Esophagus (tissue), 2 donors: ENCODE data around the gene IFNAR1. TPM values are rescaled to one million over a fixed set of nuclear protein-coding genes. Genes with fewer than 3 reads are reported as not detected.
"Not testable (repeated sequence)": the region's sequence is repeated elsewhere in the genome, so short reads cannot be mapped to it uniquely, and the experiment has no call there.

Experiments used
- H3K27ac ChIP-seq, 2 donors: one replicate each; pipeline ENCODE4 v1.5.1; 2013; ENCODE audit warnings: low read depth in 2 of 2, mild to moderate bottlenecking in 2 of 2, inconsistent platforms in 1 of 2, low read length in 1 of 2, moderate library complexity in 1 of 2
- H3K27me3 ChIP-seq, 2 donors: one replicate each; pipeline ENCODE4 v1.6.1; 2013; ENCODE audit warnings: low read length in 2 of 2, control low read depth in 1 of 2, mild to moderate bottlenecking in 1 of 2; ENCODE audit not compliant: insufficient read depth in 2 of 2, control insufficient read depth in 1 of 2
- H3K36me3 ChIP-seq, 2 donors: one replicate each; pipeline ENCODE4 v1.6.1; 2013; ENCODE audit warnings: low read length in 1 of 2; ENCODE audit not compliant: control insufficient read depth in 2 of 2, insufficient read depth in 2 of 2
- H3K4me1 ChIP-seq, 2 donors: one replicate each; pipeline ENCODE4 v1.6.1; 2013; ENCODE audit warnings: low read length in 1 of 2; ENCODE audit not compliant: control insufficient read depth in 2 of 2, insufficient read depth in 2 of 2
- H3K4me3 ChIP-seq, 2 donors: one replicate each; pipeline ENCODE4 v1.5.1; 2013; ENCODE audit warnings: low read length in 2 of 2, mild to moderate bottlenecking in 2 of 2, low read depth in 1 of 2, moderate library complexity in 1 of 2
- H3K9me3 ChIP-seq, 2 donors: one replicate each; pipeline ENCODE4 v1.6.1; 2013; ENCODE audit warnings: mild to moderate bottlenecking in 2 of 2, low read depth in 1 of 2, low read length in 1 of 2, moderate library complexity in 1 of 2; ENCODE audit not compliant: control insufficient read depth in 2 of 2, insufficient read depth in 1 of 2
- WGBS, 2 donors: extraction: QIAGEN DNeasy Blood & Tissue Kit; methylation state at CpG; one replicate each; pipeline ENCODE4 v1.1.7; 2013; 5-methylcytosine and 5-hydroxymethylcytosine counted together
- polyA plus RNA-seq, 2 donors: library from polyadenylated mRNA; stranded (reverse); fragments of 200-250 nt; gene quantifications; one replicate each; pipeline ENCODE4 v1.2.3, GENCODE V29; 2013
- donor health status: healthy with polysubstance abuse.
- donor health status: Bipolar disorder and iron deficiency.

IFNAR1 gene
- polyA plus RNA-seq, 2 donors: 9.0 to 14.1 TPM

DNA sequence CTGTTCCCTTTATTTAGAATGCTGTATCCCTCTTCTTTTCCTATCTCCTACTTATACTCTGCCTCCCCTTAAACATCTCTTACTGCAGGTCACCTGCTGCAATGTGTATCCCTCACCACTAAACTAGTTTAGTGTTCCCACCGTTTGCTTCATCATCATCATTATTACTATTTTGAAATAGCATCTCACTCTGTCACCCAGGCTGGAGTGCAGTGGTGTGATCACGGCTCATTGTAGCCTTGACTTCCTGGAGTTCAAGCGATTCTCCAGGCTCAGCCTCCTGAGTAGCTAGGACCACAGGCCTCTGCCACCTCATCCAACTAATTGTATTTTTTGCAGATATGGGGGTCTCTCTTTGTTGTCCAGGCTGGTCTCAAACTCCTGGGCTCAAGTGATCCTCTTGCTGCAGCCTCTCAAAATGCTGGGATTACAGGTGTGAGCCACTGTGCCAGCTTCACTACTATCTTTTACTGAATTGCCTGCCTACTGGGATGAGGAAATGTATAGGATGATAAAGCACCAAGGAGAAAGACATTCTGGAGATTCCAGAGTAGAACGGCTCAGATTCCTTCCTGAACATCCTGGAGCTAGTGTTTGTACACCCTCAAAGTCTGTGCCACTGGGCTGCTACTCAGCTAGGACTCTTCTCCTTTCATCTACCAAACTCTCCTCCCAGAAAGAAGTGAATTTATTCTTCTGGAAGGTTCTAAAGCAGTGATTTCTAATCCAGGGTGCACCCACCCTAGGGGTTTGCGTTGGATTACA lies 8.6 kb upstream of the IFNAR1 start:
- no peaks in the 10 kb centered on the region for H3K9me3 ChIP-seq
- H3K36me3 ChIP-seq: no peaks in the 10 kb centered on the region
- no peaks in the 10 kb centered on the region for H3K27me3 ChIP-seq
- H3K27ac ChIP-seq: no peak overlapping the region
- H3K4me3 ChIP-seq: no peak overlapping the region
- WGBS, 2 donors: 75 to 79% methylated on average over 5 of the region's 5 CpGs
- H3K4me1 ChIP-seq: no peaks in the 10 kb centered on the region

GRCh38 chr21:33317145-33317544 lies 7.6 kb upstream of the IFNAR1 start:
- no peaks in the 10 kb centered on the region for H3K4me1 ChIP-seq
- WGBS, 2 donors: 50 to 53% methylated on average over 6 of the region's 6 CpGs
- no peaks in the 10 kb centered on the region for H3K36me3 ChIP-seq
- no peak overlapping the region for H3K4me3 ChIP-seq
- H3K9me3 ChIP-seq: no peaks in the 10 kb centered on the region
- H3K27ac ChIP-seq: no peak overlapping the region
- no peaks in the 10 kb centered on the region for H3K27me3 ChIP-seq

- WGBS, 2 donors: 85% methylated on average over 14 of the region's 14 CpGs
- H3K4me1 ChIP-seq: no peaks in the 10 kb centered on the region
- H3K9me3 ChIP-seq: no peaks in the 10 kb centered on the region
- no peaks in the 10 kb centered on the region for H3K27me3 ChIP-seq
- no peaks in the 10 kb centered on the region for H3K36me3 ChIP-seq
- no peak overlapping the region for H3K4me3 ChIP-seq
- no peak overlapping the region for H3K27ac ChIP-seq
These were observed 6.8 kb upstream of the IFNAR1 start for GRCh38 chr21:33317786-33318486.

GRCh38 chr21:33321005-33321404 lies 3.8 kb upstream of the IFNAR1 start:
- not testable (repeated sequence) for H3K27ac ChIP-seq, H3K4me1 ChIP-seq, H3K9me3 ChIP-seq, H3K36me3 ChIP-seq, H3K4me3 ChIP-seq, H3K27me3 ChIP-seq
- WGBS, 2 donors: 82 to 83% methylated on average over 17 of the region's 17 CpGs

DNA sequence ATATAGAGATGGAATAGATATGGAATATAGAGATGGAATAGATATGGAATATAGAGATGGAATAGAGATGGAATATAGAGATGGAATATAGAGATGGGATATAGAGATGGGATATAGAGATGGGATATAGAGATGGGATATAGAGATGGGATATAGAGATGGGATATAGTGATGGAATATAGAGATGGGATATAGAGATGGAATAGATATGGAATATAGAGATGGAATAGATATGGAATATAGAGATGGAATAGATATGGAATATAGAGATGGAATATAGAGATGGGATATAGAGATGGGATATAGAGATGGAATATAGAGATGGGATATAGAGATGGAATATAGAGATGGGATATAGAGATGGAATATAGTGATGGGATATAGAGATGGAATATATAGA lies 1.2 kb upstream of the IFNAR1 start:
- H3K36me3 ChIP-seq, H3K4me1 ChIP-seq, H3K27ac ChIP-seq, H3K4me3 ChIP-seq, H3K27me3 ChIP-seq, H3K9me3 ChIP-seq: not testable (repeated sequence)

GRCh38 chr21:33325222-33326067 lies 675 bp downstream of the IFNAR1 start:
- no peaks in the 10 kb centered on the region for H3K36me3 ChIP-seq

DNA sequence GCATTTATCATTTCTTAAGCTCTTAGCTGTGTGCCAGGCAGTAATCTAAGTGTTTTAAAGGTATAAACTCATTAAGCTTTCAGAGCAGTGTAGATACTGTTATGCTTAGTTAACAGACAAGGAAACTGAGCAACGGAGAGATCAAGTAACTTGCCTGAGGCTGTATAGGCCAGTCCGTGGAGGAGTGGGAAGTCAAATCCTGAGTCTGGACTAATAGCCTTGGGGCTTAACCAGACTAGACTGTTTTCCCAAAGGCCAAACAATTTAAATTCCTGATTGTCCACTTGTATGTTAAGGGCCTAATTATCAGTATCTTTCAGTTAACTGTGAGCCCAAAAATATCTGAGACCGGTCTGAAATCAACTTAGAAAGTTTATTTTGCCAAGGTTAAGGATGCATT lies 2.6 kb downstream of the IFNAR1 start:
- no peaks in the 10 kb centered on the region for H3K9me3 ChIP-seq
- peaks cover 7% of the 10 kb centered on the region in 2 donors for H3K4me1 ChIP-seq
- 74 to 76% methylated on average over 3 of the region's 3 CpGs for WGBS, 2 donors
- no peak overlapping the region for H3K4me3 ChIP-seq
- H3K27ac ChIP-seq: no peak overlapping the region
- H3K36me3 ChIP-seq: peaks cover 0 to 8% of the 10 kb centered on the region in 2 donors
- no peaks in the 10 kb centered on the region for H3K27me3 ChIP-seq

More at GRCh38 chr21:33325222-33326067, 675 bp downstream of the IFNAR1 start:
- H3K4me3 ChIP-seq: peak overlapping the region; percentile 90 to 94
- no peaks in the 10 kb centered on the region for H3K27me3 ChIP-seq
- no peaks in the 10 kb centered on the region for H3K9me3 ChIP-seq
- WGBS, 2 donors: 0% methylated on average over 28 of the region's 28 CpGs
- peak overlapping the region; percentile 93 to 99 for H3K27ac ChIP-seq
- peaks cover 0 to 2% of the 10 kb centered on the region in 2 donors for H3K4me1 ChIP-seq

DNA sequence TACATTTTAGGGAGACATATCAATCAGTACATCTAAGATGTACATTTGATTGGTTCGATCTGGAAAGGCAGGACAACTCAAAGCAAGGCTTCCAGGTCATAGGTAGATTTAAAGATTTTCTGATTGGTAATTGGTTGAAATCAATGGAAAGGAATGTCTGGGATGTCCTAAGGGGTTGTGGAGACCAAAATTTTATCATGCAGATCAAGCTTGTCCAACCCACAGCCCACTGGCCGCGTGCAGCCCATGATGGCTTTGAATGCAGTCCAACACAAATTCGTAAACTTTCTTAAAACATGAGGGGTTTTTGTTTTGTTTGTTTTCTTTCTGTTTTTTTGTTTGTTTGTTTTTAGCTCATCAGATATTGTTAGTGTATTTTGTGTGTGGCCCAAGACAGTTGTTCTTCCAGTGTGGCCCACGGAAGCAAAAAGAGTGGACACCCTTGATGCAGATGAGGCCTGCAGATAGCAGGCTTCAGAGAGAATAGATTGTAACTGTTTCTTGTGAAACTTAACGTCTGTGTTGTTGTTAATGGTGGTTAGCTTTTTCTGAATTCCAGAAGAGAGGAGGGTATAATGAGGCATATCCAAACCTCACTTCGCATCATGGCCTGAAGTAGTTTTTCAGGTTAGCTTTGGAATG lies 3.1 kb downstream of the IFNAR1 start:
- 92 to 93% methylated on average over 7 of the region's 7 CpGs for WGBS, 2 donors
- Histone ChIP-seq H3K27ac (no peak overlapping the region), H3K27me3 (no peaks in the 10 kb centered on the region), H3K36me3 (peaks cover 0 to 8% of the 10 kb centered on the region in 2 donors), H3K4me1 (peaks cover 7% of the 10 kb centered on the region in 2 donors), H3K4me3 (no peak overlapping the region), H3K9me3 (no peaks in the 10 kb centered on the region)

DNA sequence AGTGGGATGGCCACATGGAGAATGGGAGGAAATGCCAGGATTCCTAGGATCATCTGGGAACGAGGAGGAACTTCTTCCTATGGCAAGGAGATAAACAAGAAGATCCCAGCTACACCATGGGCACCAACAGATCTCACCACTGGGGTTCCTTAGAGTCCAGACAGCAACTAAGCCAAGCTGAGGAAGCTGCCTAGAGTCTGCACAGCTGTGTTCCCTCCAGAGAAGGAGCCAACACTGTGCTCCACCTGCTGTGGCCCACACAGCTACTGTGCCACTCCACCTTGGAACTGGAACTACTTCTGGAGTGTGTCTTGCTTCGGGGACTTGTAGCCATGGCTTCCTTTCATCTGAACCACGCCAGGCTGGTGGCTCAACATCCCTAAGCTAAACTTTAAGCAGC lies 6.0 kb downstream of the IFNAR1 start:
- Histone ChIP-seq H3K9me3 (no peaks in the 10 kb centered on the region), H3K4me1 (peaks cover 7% of the 10 kb centered on the region in 2 donors), H3K36me3 (peaks cover 0 to 8% of the 10 kb centered on the region in 2 donors), H3K27ac (no peak overlapping the region), H3K4me3 (no peak overlapping the region), H3K27me3 (no peaks in the 10 kb centered on the region)
- WGBS, 2 donors: 92 to 94% methylated on average over 3 of the region's 3 CpGs
